Midbrain (tissue), 1 donor: Measurements from ENCODE around the gene TMEM59L.

Experiments used
- DNase-seq: peaks from one replicate; lab custom pipeline; 2025; lab: John Stamatoyannopoulos, UW

The TMEM59L gene

DNA sequence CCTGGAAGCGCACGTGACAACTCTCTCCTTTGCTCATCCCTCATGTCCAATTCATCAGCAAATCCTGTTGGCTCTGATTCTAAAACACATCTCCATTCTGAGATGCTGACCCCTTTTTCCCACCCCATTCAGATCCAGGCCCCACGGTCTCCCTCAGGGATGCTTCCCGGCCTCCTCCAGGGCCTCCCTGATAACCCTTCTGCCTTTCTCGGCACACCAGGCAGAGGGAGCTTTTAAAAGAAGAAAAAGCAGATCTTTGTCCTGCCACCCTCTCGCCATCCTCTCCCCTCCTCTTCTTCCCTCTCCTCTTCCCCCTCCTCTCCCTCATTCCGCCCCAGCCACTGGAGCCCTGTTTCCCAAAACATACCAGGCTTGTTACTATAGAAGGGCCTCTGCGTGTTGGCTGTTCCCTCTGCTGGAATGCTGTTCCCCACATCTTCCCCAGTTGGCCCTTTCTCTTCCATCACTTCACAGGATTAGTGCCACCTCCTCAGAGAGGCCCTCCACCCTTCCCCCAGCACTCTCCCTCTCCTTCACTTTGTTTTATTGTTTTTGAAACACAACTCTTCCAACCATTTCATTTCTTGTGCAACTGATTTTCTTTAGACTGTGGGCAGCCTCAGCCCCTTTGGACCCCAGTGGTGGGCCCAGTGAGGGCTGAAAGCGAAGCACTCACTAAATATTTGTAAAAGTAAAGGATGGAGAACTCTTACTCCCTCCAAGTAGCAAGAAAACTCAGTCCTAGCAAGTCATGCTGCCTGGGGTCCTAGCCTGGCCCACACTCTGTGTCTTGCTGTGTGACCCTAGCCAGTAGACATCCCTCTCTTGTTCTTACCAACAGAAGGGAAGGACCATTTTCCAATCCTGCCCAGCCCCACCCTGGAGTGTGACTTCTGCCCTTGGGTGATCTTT is 3.6 kb upstream of the TMEM59L start:
- no peak for DNase-seq

GRCh38 chr19:18609717-18610051 is 3.0 kb upstream of the TMEM59L start:
- DNase-seq: no peak

GRCh38 chr19:18610245-18610555 is 2.5 kb upstream of the TMEM59L start:
- DNase-seq: no peak

DNA sequence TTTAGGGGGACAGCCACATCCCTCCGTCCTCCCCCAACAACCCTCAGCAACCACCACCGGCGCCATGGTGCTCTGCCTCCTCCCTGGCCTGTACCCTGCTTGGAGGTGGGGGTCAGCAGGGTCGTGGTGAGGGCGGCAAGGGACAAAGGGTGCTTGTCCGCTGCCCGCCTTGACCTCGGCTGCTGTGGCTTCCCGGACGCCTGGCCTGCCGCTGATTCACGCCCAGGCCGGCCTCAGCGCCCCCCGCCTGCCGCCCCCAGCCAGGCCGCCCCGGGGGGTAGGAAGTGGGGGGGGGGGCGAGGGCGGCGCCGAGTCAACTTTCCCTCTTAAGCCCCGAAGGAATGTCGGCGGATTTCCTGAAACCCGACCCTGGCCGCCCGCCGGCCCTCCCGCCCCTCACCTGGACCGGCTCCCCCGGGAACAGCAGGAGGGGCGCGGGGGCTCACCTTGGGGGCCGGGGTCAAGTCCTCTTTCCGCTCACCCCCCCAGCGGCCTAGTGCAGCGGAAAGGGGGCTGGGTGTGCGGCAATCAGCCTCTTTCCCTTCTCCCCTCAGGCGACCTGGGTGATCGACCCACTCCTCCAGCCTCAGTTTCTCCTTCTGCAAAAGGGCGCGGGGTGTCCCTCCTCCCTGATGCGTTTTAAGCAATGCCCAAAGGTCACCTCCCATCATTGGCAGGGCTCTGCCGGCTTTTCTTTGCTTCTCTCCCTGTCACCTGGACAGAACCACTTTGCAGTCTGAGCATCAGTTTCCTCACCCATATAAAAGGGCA is 1.9 kb upstream of the TMEM59L start:
- no peak for DNase-seq

- no peak for DNase-seq
Measured at GRCh38 chr19:18611327-18612050, 1.2 kb upstream of the TMEM59L start.

- no peak for DNase-seq
Measured at GRCh38 chr19:18612051-18612771, 459 bp upstream of the TMEM59L start.

DNA sequence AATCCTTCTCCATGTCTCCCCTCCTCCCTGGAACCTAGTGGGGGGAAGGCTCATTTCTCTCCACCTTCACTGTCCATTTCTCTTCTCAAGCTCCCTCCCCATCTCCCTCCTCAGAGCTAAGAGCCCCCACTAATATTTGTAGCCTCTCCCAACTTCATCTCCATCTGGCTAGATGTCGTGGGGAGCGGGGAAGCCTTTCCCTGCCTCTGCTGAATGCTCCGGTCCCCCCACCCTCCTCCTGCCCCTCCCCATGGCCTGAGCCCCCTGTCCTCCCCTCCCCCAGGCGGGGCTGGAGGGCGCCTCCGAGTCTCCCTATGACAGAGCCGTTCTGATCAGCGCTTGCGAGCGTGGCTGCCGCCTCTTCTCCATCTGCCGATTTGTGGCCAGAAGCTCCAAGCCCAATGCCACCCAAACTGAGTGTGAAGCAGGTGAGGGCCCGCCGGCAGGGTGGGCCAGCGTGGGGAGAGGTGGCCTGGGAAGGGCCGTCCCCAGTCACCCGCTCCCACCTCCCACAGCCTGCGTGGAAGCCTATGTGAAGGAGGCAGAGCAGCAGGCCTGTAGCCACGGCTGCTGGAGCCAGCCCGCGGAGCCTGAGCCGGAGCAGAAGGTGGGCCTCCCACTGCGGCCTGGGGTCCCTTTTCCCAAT is 1.0 kb downstream of the TMEM59L start:
- no peak for DNase-seq

GRCh38 chr19:18616023-18616422 is 3.4 kb downstream of the TMEM59L start:
- no peak for DNase-seq

DNA sequence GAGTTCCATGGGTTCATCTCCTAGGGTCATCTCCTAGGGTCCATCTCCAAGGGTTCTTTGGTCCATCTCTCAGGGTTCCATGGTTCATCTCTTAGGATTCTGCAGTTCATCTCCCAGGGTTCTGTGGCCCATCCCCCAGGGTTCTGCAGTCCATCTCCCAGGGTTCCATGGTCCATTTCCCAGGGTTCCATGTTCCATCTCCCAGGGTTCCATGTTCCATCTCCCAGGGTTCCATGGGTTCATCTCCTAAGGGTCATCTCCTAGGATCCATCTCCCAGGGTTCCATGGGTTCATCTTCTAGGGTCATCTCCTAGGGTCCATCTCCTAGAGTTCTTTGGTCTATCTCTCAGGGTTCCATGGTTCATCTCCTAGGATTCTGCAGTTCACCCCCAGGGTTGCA is 4.9 kb downstream of the TMEM59L start:
- DNase-seq: no peak

DNA sequence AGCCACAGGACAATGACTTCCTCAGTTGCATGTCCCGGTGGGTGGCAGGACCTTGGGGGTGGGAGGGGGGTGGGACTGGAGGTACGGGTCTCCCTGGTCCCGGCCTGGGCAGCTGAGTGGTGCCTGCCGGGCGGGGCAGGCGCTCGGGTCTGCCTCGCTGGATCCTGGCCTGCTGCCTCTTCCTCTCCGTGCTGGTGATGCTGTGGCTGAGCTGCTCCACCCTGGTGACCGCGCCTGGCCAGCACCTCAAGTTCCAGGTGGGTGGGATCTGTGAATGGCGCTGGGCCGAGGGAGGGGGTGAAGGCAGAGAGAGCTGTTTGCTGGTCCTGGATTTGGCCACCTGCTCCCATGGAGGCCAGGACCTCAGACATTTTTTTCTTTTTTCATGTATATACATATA is 5.6 kb downstream of the TMEM59L start:
- no peak for DNase-seq

DNA sequence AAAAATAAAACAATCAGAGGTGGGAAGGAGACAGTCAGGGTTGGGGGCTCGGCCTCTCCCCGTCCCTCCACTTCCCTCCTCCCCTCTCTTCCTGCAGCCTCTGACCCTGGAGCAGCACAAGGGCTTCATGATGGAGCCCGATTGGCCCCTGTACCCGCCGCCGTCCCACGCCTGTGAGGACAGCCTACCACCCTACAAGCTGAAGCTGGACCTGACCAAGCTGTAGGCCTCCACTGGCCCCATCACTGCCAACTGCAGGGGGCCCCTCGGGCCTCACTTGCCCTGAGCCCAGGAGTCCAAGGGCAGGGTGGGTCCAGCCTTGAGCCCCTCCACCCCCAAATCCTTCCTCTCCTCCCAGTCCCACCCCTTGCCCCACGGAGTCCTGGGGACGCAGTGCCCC is 7.6 kb downstream of the TMEM59L start:
- no peak for DNase-seq

DNA sequence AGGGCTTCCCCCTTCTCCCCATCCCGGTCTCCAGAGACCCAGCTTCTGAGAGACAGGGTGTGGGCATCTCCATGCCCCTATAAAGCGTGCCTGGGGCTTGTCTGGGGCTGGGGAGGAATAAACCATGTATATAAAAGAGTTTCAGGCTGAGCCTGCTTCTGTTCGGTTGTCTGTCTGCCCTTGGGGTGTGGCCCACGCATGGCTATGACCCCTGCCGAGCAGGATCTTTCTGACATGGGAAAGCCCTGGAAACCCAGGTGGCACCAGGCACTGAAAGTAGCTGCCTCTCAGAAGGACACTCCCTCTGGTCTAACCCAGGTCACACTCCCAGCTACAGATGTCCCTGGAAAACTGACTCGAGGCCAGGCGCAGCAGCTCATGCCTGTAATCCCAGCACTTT is 8.2 kb downstream of the TMEM59L start:
- DNase-seq: no peak

- no peak for DNase-seq
Measured at GRCh38 chr19:18626906-18627305, 14.2 kb downstream of the TMEM59L start.

- DNase-seq: no peak
Measured at GRCh38 chr19:18629166-18630088, 16.8 kb downstream of the TMEM59L start.

GRCh38 chr19:18633321-18633720 is 20.7 kb downstream of the TMEM59L start:
- no peak for DNase-seq

GRCh38 chr19:18634612-18635297 is 22.1 kb downstream of the TMEM59L start:
- no peak for DNase-seq

DNA sequence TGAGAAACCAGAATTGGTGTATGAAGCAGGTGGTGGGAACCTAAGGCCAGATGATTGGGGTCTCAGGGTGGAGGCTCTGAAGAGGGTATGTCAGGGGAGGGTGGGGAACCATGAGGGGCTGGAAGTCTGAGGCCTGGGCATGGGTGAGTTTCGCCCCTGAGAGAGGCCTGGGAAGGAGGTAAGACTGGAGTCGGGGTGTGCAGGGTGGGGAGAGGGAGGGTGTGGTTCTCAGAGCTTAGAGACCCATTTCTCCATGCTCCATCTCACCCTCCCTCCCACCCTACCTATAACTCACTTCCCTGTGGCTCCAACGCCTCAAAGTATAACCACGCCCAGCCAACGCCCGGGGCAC is 23.1 kb downstream of the TMEM59L start:
- no peak for DNase-seq

- peak; percentile 93 for DNase-seq
Measured at GRCh38 chr19:18636183-18636968, 23.7 kb downstream of the TMEM59L start.

DNA sequence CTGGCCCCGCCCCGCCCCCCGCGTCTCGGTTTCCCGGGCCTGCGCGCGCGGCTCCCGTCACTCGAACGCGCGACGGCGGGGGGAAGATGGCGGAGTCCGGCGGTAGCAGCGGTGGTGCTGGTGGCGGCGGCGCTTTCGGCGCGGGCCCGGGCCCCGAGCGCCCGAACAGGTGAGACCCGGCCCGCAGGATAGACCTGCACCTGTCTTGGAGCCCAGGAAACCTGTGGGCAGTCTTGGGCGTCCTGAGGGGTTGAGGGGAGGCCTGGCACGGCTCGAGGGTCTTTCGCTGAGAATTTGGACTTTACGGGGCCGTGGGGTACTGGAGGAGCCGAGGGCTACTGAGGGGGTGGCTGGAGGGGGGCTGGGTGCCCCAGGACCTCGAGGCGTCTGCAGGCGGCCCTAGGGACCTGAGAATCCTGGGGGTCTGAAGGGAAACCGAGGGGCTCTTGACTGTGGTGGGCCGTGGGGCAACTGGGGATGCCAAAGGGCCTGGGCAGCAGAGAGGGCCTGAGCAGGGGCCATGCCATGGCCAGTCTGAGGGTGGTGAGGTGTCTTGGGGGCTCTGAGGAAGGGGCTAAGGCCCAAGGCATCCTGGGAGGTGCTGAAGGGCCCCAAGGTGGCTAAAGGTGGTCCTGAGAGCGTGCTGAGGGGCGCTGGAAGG is 24.4 kb downstream of the TMEM59L start, which contains the start of gene KLHL26:
TSS of gene KLHL26 (plus strand) at position 60 of the 661 bp plus-strand sequence. CDS start at position 87, 27 bp downstream.
- no peak for DNase-seq
